GM12865 (cell line): Measurements from ENCODE around the gene PNMT.
A peak's percentile ranks its signal among the peaks of the same experiment; 100 is the strongest.

ENCODE experiments used
- DNase-seq: peaks from one replicate; pipeline ENCODE4 v3.0.0; 2010; ENCODE audit warnings: low read depth
- H3K4me3 ChIP-seq: 2 replicates; pipeline ENCODE4 v1.5.1; 2011; ENCODE audit warnings: mild to moderate bottlenecking, low read depth, low read length, control low read depth
- TF ChIP-seq, protein P1 (sequence below): IDR thresholded peaks from 2 replicates; pipeline ENCODE4 v1.5.1; 2011; ENCODE audit warnings: low read length, control low read depth, low read depth, inconsistent platforms; ENCODE audit not compliant: insufficient read depth; ENCODE audit errors: missing control alignments

The PNMT gene

DNA sequence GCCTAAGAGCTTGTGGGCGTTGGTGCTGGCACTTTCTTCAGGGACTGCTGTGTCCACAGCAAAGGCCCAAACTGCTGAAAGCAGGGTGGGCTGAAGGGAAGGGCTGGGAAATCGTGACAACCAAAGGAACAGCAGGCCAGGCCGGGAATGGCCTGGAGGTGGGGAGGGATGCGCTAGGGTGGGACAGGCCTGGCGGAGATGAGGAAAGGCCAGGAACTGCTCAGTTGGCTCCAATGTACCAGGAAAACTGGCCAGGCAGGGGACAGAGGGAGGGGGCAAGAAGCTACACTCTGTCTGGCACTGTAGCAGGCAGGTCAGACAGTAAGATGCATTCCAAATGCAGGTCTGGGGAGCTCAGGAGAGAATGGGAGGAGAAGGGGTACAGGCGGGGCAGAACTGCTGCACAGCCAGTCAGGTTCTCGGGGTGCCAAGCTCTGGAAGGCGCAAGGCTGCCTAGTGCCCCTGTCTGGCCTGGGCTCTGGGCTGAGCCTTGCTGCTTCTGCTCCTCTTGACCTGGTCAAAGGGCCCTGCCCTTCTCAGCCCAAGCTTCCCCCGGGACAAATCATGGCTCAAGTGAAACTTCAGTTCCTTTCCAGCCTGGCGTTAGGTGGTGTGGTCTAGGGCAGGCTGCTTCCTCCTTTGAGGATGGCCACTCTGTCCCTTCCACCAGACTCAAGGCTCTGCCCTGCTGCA lies 7.3 kb downstream of the PNMT start:
- no peak for DNase-seq
- H3K4me3 ChIP-seq, result no peak overlapping the region
- TF ChIP-seq, protein P1, sequence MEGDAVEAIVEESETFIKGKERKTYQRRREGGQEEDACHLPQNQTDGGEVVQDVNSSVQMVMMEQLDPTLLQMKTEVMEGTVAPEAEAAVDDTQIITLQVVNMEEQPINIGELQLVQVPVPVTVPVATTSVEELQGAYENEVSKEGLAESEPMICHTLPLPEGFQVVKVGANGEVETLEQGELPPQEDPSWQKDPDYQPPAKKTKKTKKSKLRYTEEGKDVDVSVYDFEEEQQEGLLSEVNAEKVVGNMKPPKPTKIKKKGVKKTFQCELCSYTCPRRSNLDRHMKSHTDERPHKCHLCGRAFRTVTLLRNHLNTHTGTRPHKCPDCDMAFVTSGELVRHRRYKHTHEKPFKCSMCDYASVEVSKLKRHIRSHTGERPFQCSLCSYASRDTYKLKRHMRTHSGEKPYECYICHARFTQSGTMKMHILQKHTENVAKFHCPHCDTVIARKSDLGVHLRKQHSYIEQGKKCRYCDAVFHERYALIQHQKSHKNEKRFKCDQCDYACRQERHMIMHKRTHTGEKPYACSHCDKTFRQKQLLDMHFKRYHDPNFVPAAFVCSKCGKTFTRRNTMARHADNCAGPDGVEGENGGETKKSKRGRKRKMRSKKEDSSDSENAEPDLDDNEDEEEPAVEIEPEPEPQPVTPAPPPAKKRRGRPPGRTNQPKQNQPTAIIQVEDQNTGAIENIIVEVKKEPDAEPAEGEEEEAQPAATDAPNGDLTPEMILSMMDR, result no peak

GRCh38 chr17:39676198-39676819 lies 8.1 kb downstream of the PNMT start:
- TF ChIP-seq, protein P1, result no peak
- DNase-seq, result peak; percentile 72
- H3K4me3 ChIP-seq, result no peak overlapping the region

GRCh38 chr17:39677072-39677471 lies 8.8 kb downstream of the PNMT start:
- TF ChIP-seq, protein P1, result no peak
- H3K4me3 ChIP-seq, result no peak overlapping the region
- DNase-seq, result no peak

- no peak overlapping the region for H3K4me3 ChIP-seq
- DNase-seq, result no peak
- TF ChIP-seq, protein P1, result no peak
These were observed 9.5 kb downstream of the PNMT start for GRCh38 chr17:39677542-39678339.

- no peak overlapping the region for H3K4me3 ChIP-seq
- DNase-seq, result no peak
- TF ChIP-seq, protein P1, result no peak
These were observed 10.3 kb downstream of the PNMT start for GRCh38 chr17:39678340-39679116.

DNA sequence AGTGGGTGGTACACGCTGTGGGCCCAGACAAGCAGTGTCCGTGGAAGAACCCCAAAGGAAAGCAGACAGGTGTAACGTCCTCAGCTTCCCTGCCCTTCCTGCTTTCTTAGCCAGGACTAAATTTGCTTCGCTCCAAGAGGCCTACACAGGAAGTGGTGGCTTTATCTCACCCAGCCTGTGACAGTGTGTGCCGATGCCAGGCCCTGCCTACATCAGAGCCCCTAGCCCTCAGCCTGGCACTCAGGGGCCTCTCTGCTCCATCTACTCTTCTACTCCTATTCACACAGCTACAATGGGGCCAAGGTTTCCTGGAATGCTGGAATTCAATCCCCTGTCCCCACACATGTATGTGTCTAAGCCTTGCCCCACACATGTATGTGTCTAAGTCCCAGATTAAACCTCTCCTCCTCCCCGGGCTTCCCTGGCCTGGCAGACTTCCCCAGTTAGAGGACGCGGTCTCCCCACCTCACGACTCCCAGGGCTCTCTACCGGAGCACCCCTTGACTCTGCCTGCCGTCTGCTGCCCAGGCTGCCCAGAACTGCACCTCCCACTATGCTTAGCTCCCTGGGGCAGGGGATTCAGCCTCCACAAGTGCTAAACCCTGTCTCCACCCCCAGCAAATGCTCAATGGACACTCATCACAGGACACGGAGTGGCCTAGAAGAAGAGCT lies 11.4 kb downstream of the PNMT start:
- TF ChIP-seq, protein P1, result no peak
- DNase-seq, result peak; percentile 42
- no peak overlapping the region for H3K4me3 ChIP-seq
